Activated CD8-positive, alpha-beta T cell treated with anti-CD3 and anti-CD28 coated beads for 36 hours (primary cell): ENCODE data around the gene ERGIC1. TPM values are rescaled to one million over a fixed set of nuclear protein-coding genes. Genes with fewer than 3 reads are reported as not detected.
"Not testable (repeated sequence)": the region's sequence is repeated elsewhere in the genome, so short reads cannot be mapped to it uniquely, and the experiment has no call there.

Experiments
- ATAC-seq: fragments of 200-7000 bp; cut with Tn5 transposase; one replicate; pipeline ENCODE4 v1.10.0; 2021; ENCODE audit warnings: mild to moderate bottlenecking, moderate library complexity
- CTCF ChIA-PET: fragments of 350-600 bp; sonication (Branson Sonifier 250); formaldehyde crosslinking; loops from one replicate; lab custom pipeline; 2021; ENCODE audit warnings: antibody characterized with exemption; lab: Charles Lee
- POLR2A ChIA-PET: fragments of 350-600 bp; sonication (Branson Sonifier 250); formaldehyde crosslinking; loops from one replicate; lab custom pipeline; 2021; ENCODE audit warnings: antibody characterized with exemption; lab: Charles Lee
- DNase-seq: peaks from one replicate; pipeline ENCODE4 v3.0.0-alpha.2; 2020
- H3K27ac Mint-ChIP-seq: one replicate; pipeline ENCODE4 v1.8.0; 2021; ENCODE audit warnings: mild to moderate bottlenecking, mixed read lengths
- H3K27me3 Mint-ChIP-seq: one replicate; pipeline ENCODE4 v1.8.0; 2021; ENCODE audit warnings: mixed read lengths
- H3K36me3 Mint-ChIP-seq: one replicate; pipeline ENCODE4 v1.8.0; 2021; ENCODE audit warnings: low read depth, mixed read lengths
- H3K4me1 Mint-ChIP-seq: one replicate; pipeline ENCODE4 v1.8.0; 2021; ENCODE audit warnings: low read depth, mixed read lengths
- H3K4me3 Mint-ChIP-seq: one replicate; pipeline ENCODE4 v1.8.0; 2021; ENCODE audit warnings: mild to moderate bottlenecking, moderate library complexity, mixed read lengths
- H3K9me3 Mint-ChIP-seq: one replicate; pipeline ENCODE4 v1.8.0; 2021; ENCODE audit warnings: mixed read lengths
- intact Hi-C: fragments of 100-400 bp; cut with micrococcal nuclease; formaldehyde crosslinking; loops from one replicate; pipeline ENCODE4 v1.10.0; 2022
- total RNA-seq, 2 experiments: library from RNA; stranded (reverse); gene quantifications; one replicate each; pipeline ENCODE4 v1.2.3, GENCODE V29; 2021
- TF ChIP-seq, protein P1 (sequence below): fragments of 200-600 bp; IDR thresholded peaks from one replicate; pipeline ENCODE4 v1.8.0; 2022; ENCODE audit warnings: antibody characterized with exemption, mild to moderate bottlenecking

ERGIC1 gene
- total RNA-seq, 2 experiments from 2014 or later: 56.1 to 57.0 TPM

DNA sequence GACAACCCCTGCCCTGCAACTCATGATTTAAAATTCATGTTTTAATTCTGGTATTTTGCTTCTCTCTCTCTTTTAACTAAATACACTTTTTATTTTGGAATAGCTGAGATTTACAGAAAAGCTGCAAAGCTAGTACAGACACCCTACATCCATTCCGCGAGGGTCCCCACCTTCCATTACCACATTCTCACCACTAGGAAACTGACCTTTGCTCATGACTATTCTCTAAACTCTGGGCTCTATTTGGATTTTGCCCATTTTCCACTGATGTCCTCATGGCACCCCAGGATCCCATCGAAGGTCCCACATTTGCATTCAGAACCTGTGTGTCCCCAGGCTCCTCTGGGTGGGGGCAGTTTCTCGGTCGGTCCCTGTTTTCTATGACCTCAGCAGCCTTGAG lies 11.5 kb downstream of the ERGIC1 start:
- DNase-seq (no peak), ATAC-seq (no peak)
- ChIA-PET CTCF (no interaction called here), POLR2A (no interaction called here)
- Mint-ChIP-seq H3K27ac (no peak overlapping the region), H3K4me1 (peaks cover 38% of the 10 kb centered on the region), H3K4me3 (no peak overlapping the region), H3K36me3 (peaks cover 2% of the 10 kb centered on the region), H3K27me3 (no peaks in the 10 kb centered on the region), H3K9me3 (no peaks in the 10 kb centered on the region)
- intact Hi-C loops: no loop called here
- TF ChIP-seq, protein P1, sequence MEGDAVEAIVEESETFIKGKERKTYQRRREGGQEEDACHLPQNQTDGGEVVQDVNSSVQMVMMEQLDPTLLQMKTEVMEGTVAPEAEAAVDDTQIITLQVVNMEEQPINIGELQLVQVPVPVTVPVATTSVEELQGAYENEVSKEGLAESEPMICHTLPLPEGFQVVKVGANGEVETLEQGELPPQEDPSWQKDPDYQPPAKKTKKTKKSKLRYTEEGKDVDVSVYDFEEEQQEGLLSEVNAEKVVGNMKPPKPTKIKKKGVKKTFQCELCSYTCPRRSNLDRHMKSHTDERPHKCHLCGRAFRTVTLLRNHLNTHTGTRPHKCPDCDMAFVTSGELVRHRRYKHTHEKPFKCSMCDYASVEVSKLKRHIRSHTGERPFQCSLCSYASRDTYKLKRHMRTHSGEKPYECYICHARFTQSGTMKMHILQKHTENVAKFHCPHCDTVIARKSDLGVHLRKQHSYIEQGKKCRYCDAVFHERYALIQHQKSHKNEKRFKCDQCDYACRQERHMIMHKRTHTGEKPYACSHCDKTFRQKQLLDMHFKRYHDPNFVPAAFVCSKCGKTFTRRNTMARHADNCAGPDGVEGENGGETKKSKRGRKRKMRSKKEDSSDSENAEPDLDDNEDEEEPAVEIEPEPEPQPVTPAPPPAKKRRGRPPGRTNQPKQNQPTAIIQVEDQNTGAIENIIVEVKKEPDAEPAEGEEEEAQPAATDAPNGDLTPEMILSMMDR: no peak

DNA sequence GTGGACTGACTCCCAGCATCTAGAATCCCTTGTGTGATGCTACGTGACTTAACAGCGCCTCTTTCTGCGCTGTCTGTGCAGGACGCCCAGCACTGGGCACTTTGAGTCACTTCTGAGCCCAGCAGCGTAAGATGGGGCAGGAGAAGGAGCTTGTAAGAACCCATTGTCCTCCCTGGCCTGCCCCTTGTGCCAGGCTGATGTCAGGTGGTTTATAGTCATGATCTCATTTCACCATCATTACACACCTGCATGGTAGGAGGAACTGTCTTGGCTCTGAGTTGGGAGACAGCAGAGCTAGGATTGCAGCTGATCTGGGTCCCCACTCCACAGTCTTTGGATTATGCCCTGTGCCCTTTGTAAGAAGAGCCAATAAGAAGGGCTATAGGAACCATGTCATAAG lies 12.2 kb downstream of the ERGIC1 start:
- ATAC-seq (no peak), DNase-seq (no peak)
- H3K9me3 Mint-ChIP-seq: no peaks in the 10 kb centered on the region
- TF ChIP-seq, protein P1: no peak
- no peaks in the 10 kb centered on the region for H3K27me3 Mint-ChIP-seq
- CTCF ChIA-PET: interaction anchor here (0.9 kb wide), 1 partner anchor 10 kb away, joined by 3 read pairs; no protein-coding TSS in a partner anchor
- H3K27ac Mint-ChIP-seq: no peak overlapping the region
- H3K4me3 Mint-ChIP-seq: no peak overlapping the region
- H3K4me1 Mint-ChIP-seq: peaks cover 38% of the 10 kb centered on the region
- intact Hi-C loops: no loop called here
- POLR2A ChIA-PET: no interaction called here
- peaks cover 2% of the 10 kb centered on the region for H3K36me3 Mint-ChIP-seq

DNA sequence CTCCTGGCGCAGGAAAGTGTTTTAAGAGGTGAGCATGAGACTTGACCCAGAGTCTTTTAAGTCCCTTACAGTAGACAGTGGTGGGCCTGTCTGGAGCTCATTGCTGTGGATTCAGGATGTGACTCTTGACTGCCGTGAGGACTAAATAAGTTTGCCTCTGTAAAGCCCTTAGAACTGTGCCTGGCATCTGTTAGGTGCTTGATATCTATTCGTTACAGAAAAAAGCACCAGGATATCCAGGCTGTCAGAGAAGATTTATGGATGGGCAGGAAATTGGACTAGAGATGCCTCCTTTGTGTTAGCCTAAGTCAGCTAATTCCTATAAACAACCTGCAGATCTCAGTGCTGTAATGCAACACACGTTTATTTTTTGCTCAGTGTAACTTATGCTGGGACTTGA lies 12.6 kb downstream of the ERGIC1 start:
- TF ChIP-seq, protein P1: no peak
- POLR2A ChIA-PET: no interaction called here
- ATAC-seq (no peak), DNase-seq (no peak)
- Mint-ChIP-seq H3K27ac (no peak overlapping the region), H3K4me1 (peaks cover 40% of the 10 kb centered on the region), H3K36me3 (peaks cover 2% of the 10 kb centered on the region), H3K4me3 (no peak overlapping the region), H3K9me3 (no peaks in the 10 kb centered on the region), H3K27me3 (no peaks in the 10 kb centered on the region)
- intact Hi-C loops: no loop called here
- CTCF ChIA-PET: interaction anchor here (0.9 kb wide), 1 partner anchor 10 kb away, joined by 3 read pairs; no protein-coding TSS in a partner anchor

DNA sequence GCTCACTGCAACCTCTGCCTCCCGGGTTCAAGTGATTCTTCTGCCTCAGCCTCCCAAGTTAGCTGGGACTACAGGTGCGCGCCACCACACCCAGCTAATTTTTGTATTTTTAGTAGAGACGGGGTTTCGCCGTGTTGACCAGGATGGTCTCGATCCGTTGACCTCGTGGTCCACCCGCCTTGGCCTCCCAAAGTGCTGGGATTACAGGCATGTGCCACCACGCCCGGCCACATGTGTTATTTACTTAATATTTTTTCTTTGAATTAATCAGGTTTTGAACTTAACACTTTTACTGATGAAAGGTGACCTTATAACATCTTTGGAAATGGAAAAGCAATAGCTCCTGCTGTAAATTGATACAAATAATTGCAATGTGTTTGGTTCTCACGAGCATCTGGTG lies 13.5 kb downstream of the ERGIC1 start:
- H3K36me3 Mint-ChIP-seq, ATAC-seq, DNase-seq, CTCF ChIA-PET, H3K9me3 Mint-ChIP-seq, H3K27me3 Mint-ChIP-seq, H3K4me3 Mint-ChIP-seq, POLR2A ChIA-PET, H3K27ac Mint-ChIP-seq, intact Hi-C loops: not testable (repeated sequence)
- H3K4me1 Mint-ChIP-seq: peaks cover 44% of the 10 kb centered on the region

DNA sequence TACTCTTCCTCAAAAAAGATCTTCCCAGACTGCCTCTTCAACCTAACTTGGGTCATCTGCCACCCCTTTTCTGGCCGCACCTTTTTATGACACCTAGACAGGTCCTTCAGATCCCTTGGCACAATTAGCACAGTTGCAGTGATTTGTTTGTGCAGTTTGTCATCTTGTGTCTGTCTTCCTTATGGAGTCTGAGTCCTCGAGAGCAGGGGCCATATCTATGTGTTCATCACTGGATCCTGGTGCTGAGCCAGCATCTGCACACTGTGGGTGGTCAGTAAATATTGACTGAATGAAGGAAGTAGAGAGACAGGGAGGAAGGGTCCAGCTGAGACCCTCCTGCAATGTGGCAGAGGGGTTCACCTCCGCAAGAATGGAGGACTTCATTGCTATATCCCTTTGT lies 14.4 kb downstream of the ERGIC1 start:
- Mint-ChIP-seq H3K27ac (no peak overlapping the region), H3K36me3 (no peaks in the 10 kb centered on the region), H3K27me3 (no peaks in the 10 kb centered on the region), H3K4me1 (peaks cover 49% of the 10 kb centered on the region), H3K9me3 (no peaks in the 10 kb centered on the region), H3K4me3 (no peak overlapping the region)
- intact Hi-C loops: no loop called here
- POLR2A ChIA-PET: no interaction called here
- DNase-seq: no peak
- TF ChIP-seq, protein P1: no peak
- ATAC-seq: no peak
- CTCF ChIA-PET: interaction anchor here (1.3 kb wide), 1 partner anchor 132 kb away, joined by 4 read pairs; no protein-coding TSS in a partner anchor
